GM19193 (cell line): ENCODE results near the gene PIK3R2.
A peak's percentile ranks its signal among the peaks of the same experiment; 100 is the strongest.

ENCODE experiments used
- POLR2A ChIP-seq: IDR thresholded peaks from 4 replicates; pipeline ENCODE4 v1.6.1; 2011; ENCODE audit not compliant: insufficient read depth, insufficient read length; ENCODE audit errors: extremely low read depth

The PIK3R2 gene

DNA sequence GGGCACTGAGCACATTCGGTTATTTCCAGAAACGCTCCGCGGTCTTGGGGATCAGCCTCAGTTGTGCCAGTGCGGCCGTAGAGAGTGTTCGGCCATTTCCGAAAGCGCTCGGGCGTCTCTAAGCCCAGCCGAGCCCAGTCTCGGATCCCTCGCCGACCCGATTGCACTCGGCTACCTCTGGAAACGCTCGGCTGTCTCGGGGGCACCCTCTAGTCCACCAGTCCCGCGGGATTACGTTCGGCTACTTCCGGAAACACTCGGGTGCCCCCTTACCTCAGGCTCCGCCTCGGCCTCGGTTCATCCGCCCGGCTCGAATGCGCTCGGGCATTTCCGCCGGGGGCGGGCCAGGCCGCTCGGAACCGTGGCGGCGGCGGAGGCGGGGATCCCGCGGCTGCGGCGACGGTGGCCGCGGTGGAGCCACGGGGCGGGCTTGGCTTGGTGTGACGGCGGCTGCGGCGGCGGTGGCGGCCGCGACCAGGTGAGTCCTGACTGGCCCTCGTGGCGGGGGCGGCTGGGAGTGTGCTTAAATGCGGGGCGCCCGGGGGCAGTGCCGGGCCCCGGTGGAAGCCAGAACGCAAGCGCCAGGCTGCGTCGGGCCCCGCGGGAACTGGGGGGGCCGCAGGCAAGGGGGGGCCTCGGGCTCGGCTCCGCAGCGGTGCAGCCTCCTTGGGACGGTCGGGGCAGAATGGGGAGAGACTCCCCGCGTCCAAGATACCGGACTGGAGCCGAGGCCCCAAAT is at the start of gene PIK3R2:
Gene PIK3R2 (plus strand): TSS at position 347 of the 739 bp plus-strand sequence. CDS start 2,717 bp downstream, outside the sequence.
- TF ChIP-seq POLR2A = peak; percentile 40

DNA sequence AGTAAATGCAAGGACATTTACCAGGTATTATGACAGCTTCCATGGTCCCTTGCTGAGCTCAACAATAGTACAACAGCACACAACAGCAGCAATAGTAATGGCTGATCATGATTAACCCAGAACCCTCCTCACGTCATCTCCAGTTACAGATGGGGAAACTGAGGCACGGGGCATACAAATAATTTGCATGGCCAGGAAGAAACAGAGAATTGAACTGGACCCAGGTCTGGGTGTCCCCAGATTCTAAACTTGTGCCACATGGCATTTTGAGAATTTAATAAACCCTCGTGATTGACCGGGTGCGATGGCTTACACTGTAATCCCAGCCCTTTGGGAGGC is 48.2 kb upstream of the PIK3R2 start:
- TF ChIP-seq POLR2A = no peak

DNA sequence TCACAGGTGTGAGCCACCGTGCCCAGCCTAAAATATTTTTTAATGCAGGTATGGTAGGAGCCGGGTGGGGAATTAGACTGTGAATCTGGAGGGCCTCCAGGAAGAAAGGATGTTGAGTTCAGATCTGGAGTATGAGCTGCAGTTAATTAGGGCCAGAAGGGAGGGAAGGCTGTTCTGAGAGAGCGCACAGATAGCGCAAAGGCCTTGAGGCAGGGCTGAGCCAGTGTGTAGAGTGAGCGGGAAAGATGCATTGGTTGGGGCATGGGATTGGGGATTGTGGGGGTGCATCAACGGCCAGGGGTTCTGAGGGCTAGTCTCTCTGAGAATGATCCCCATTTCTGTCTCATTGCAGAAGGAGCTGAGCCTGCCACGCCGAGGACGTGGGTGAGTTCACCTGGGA is 45.7 kb upstream of the PIK3R2 start:
- TF ChIP-seq POLR2A = no peak

DNA sequence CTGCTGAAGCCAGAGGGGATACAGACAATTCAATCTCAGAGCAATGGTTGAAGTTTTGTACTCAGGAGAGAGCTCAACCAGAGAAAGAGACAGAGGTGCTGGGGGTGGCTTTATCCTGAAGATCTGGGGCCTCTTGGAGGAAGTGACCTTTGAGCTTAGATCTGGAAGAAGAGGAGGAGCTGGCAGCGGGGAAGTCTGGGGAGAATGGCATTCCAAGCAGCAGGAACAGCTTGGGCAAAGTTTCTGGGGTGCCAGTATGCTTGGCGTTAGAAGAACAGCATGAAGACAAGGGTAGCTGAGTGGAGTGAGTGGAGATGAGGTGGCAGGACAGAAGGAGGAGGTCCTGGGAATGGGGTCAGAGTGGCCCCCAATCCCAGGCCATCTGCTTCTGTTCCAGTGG is 44.1 kb upstream of the PIK3R2 start:
- TF ChIP-seq POLR2A = no peak

DNA sequence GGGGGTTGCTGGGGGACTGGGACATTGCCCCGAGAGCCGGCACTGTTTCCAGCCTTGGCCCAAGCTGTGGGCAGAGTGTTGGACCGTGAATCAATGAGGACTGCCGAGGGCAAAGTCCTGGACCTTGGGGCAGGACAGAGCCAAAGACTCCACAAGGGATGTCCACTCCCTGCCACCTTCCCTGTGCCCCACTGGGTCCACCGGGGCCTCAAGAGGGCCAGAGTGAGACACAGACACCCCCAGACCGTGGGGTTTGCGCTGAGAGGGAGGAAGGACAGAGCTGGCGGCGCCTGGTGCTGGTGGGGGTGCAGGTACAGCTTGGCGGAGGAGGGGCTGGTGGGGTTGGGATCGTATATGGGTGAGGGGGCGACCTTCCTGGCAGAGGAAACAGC is 43.6 kb upstream of the PIK3R2 start:
- no peak for TF ChIP-seq POLR2A

DNA sequence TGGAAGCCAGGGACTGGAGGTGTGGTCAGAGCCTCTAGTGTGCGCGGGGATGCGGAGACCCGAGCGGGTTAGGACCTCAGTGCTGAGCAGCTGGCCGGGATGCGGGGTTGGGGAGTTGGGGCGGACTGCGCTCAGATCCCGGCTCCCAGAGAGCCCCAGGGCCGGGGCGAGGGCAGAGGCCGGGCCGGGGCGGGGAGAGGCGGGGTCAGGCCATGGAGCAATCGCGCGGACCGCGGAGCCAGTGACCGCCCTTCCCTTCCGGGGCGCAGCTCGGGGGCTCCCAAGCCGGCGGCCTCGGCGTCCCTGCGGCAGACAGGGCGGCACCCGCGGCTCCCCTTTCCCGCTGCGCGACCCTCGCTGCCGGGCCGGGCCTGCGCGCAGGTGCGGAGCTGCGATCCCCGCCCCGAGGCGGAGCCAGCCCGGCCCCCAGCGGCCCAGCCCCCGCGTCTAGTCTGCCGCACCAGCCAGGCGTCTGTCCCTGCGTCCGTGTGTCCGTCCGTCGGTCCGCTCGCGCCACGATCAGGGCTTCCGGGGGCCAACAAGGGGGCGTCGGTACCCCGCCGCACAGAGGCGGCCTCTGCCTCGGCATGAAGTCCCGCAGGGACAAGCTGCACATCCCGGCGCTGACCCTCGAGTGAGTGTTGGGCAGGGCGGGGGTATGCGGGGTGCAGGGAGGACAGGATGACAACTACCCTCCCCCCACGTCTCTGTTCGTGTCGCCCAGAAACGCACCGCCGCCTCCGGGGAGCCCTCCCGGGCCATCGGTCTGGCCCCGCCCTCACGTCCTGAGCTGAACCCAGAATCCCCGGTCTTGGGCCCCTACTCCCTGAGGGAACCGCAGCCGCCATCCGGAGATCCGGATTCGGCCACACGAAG is 43.0 kb upstream of the PIK3R2 start:
- no peak for TF ChIP-seq POLR2A

DNA sequence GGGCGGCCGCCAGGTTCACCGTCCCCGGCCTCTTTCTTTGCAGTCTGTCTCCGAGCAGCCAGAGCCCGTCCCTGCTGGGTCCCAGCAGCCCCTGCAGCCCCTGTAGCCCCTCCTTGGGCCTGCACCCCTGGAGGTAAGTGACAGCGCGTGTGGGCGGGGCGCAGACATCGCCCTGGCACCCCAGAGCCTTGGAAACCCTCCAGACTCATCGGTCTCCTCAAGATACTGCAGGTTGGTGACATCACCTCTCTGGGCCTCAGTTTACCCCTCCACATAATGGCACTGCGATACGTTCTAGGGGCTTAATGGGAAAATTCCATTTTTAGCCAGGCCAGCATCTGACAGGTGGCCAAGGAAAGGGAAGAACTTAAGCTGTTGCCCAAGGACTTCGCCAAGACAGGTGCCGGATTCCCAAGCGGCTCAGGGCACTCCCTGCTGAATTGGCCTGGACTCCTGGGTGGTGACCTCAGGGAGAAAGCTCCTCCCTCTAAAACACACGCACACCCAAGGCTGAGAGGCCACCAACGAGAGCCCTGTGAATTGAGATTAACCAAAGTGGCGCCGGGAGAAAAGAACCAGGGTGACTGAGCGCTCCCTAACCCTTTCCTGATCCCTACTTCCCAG is 42.2 kb upstream of the PIK3R2 start:
- TF ChIP-seq POLR2A = no peak

DNA sequence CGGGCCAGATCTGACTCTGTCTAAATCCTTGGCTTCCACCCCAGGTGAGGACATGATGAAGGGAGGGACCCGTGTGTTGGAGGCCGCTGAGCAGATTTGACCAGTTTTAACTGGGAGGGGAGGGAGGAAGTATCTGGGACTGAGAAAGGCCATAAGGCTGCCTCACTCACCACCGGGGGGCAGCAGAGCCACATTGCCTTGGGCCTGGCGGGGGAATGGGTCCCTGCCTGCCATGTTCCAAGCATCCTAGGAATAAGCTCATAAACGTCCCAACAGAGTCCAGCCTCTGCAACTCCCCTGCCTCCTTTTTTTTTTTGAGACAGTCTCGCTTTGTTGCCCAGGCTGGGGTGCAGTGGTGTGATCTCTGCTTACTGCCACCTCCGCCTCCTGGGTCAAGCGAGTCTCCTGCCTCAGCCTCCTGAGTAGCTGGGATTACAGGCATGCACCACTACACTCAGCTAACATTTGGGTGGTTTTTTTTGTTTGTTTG is 39.9 kb upstream of the PIK3R2 start:
- TF ChIP-seq POLR2A = no peak

DNA sequence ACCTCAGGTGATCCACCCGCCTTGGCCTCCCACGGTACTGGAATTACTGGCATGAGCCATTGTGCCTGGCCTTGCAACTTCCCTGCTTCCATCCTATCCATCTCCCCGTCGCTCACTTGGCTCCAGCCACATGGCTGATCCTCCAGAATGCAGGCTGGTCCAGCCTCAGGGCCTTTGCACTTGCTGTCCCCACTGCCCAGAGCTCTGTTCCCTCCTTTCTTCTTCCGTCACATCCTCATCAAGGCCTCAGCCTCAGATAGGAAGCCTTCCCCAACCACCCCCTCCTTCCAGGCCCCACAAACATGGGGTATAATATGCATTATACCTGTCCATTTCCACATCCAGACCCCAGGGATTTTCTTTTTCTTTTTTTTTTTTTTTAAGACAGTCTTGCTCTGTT is 39.1 kb upstream of the PIK3R2 start:
- TF ChIP-seq POLR2A = no peak

DNA sequence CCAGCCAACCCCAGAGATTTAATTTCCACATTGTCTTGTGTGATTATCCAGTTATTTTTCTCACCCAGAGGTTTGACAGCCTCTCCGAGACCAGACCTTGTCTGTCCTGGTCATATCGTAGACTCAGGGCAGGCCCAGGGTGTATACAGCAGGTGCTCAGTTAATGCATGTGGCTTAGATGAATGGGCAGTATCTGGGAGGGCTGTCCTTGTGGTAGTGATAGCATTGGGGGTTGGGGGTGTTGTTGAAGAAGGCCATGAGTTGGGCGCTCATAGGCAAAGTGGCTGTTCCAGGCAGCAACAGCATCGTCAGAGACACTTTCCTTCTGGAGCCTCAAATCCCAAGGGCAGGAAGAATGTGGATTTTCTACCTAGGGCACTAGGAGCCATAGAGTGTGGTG is 38.5 kb upstream of the PIK3R2 start:
- no peak for TF ChIP-seq POLR2A

DNA sequence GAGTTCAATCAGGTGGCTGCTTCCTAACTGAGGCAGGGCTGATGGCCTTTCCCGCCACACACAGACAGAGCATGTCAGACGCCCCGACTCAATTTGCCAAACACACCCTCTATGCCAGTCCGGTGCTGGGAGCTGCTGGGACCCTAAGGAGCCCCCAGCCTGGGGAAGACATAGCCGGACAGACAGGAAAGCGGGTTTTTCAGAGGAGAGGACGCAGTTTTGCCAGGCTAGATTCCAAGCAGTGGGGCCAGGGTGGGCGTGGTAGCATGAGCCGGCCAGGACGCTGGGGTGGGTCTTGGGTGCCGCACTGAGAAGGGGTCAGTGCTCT is 35.6 kb upstream of the PIK3R2 start:
- TF ChIP-seq POLR2A = no peak

DNA sequence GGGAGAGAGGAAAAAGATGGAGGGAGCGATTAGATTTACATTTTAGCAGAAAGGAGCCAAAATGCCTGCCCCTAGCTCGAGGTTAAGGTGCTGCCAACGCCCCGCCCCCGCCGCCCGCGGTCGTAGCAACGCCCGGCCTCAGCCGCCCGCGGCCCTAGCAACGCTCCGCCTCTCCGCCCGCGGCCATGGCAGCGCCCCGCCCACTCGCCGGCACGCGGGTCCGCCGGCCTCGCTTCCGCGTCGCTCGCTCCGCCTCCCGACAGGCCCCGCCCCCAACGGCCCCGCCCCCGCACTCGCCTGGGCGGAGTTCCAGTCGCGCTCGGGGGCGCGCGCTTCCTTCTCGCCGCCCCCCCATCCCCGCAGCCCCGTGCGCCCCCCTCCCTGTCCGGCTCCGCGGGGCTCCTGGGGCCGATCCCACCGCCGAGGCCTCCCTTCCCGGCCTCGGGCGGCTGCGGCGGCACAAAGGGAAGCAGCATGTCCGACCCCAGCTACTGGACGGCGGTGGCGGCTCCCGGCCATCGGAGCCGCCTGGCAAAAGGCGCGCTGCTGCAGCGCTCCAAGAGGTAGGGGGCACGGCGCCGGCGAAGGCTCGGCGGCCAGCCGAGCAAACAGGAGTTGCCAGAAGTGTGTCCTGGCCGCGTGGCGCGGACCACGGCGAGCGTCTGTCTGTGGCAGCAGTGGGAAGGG is 35.1 kb upstream of the PIK3R2 start:
- TF ChIP-seq POLR2A = no peak

DNA sequence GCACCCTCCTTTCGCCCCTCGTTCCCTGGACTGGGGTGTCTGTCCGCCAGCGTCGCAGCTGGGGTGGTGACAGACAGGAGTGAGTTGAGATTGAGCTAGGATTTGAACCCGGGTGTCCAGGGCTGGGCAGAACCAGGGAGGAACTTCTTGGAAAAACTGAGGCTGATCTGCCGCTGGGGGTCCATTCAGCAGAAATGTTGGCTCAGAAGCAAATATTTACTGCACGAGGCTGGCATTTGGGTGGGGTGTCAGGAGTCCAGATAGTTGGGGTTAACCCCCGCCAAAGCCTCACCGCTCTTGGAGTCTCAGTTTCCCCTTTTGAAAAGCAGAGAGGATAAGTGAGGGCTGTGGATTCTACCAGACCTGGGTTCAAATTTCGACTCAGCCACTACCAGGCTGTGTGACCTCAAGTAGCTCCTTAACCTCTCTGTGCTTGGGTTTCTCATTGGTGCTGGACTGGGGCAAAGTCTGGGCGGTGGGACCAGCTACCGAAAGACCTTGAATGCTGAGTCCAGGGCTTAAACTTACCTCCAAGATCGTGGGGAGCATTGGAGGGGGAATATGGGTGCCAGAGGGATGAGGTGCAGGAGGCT is 34.4 kb upstream of the PIK3R2 start:
- no peak for TF ChIP-seq POLR2A

DNA sequence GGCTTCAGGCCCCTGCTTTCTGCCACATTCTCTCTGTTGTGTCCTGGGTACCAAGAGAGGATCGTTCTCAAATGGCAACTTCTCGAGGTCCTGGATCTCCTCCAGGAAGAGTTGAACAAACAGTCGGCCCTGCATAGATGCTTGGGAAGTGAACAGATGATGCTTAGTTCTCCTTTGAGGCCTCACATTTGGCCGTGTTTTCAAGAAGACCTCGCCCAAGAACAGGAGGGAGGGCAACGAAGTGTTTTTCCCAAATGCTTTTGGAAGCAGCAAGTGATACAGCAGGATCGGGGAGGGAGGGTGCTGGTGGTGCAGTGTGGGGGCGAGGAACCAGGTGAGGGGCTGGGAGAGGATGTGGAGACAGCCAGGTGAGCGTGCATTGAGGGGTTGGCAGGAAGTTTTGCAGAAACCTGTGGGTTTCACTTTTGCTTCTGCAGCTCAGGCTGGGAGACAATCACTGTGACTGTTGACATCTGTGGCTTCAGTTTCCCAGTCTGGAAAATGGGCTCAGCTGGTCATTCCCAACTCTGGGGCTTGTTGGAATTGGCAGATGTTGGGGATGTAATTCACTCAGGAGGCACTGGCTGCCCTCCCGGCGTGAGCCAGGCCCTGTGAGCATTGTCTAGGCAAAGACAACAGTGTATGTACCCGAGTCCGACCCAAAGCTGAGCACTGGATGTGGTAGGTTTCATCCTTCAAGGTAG is 33.8 kb upstream of the PIK3R2 start:
- no peak for TF ChIP-seq POLR2A
